Rectal smooth muscle tissue (tissue), 1 donor: Measurements from ENCODE around the gene JOSD2.

ENCODE experiments used
- H3K27ac ChIP-seq: one replicate; pipeline ENCODE4 v1.7.0; 2013; ENCODE audit warnings: low read depth, low read length, inconsistent platforms
- H3K27me3 ChIP-seq: one replicate; pipeline ENCODE4 v1.7.0; 2013; ENCODE audit warnings: low read length; ENCODE audit not compliant: control insufficient read depth, insufficient read depth
- H3K36me3 ChIP-seq: one replicate; pipeline ENCODE4 v1.7.0; 2013; ENCODE audit warnings: low read length; ENCODE audit not compliant: control insufficient read depth, insufficient read depth
- H3K4me1 ChIP-seq: one replicate; pipeline ENCODE4 v1.7.0; 2013; ENCODE audit warnings: low read length; ENCODE audit not compliant: control insufficient read depth, insufficient read depth
- H3K4me3 ChIP-seq: one replicate; pipeline ENCODE4 v1.7.0; 2013; ENCODE audit warnings: low read length
- H3K9ac ChIP-seq: one replicate; pipeline ENCODE4 v1.7.0; 2013; ENCODE audit warnings: low read length

Gene JOSD2

GRCh38 chr19:50466706-50467039, 44.3 kb downstream of the JOSD2 start:
- no peak overlapping the region for H3K4me3 ChIP-seq
- no peaks in the 10 kb centered on the region for H3K36me3 ChIP-seq
- H3K4me1 ChIP-seq = no peaks in the 10 kb centered on the region
- no peak overlapping the region for H3K9ac ChIP-seq
- no peak overlapping the region for H3K27ac ChIP-seq
- H3K27me3 ChIP-seq = peaks cover 2% of the 10 kb centered on the region

DNA sequence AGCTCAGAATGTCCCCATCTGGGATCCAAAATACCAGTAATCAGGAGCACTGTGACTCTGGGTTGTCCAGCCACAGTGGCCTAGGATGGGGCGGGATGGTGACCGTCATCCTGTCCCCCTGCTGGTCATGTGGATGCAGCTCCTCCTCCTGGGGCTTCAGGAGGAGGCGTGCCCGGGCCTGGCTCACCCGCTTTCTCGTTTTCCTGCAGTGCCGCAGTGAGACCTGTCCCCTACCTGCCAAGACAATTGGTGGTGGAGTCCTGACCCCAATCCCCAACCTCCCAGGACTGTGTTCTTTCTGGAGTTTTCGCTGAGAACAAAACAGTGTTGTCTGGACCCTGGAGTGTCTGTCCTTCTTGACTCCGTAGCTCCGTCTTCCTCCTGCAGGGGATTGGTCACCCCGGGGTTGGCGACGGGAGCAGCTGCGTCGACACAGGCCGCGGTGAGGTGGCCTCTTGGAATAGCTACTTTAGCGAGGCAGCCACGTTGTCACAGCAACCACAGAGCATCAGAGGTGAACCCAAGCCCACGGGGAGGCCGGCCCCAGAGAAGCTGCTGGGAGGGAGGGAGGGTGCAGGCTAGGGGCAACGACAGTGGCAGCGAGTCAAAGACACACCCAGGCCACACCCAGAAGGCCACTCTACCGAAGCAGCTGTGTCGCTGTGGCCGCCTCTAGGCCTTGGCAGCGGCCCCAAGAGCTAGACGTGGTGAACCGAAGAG, 44.8 kb downstream of the JOSD2 start:
- H3K4me1 ChIP-seq = no peaks in the 10 kb centered on the region
- no peak overlapping the region for H3K27ac ChIP-seq
- no peak overlapping the region for H3K9ac ChIP-seq
- H3K4me3 ChIP-seq = no peak overlapping the region
- H3K27me3 ChIP-seq = peaks cover 5% of the 10 kb centered on the region
- H3K36me3 ChIP-seq = no peaks in the 10 kb centered on the region

DNA sequence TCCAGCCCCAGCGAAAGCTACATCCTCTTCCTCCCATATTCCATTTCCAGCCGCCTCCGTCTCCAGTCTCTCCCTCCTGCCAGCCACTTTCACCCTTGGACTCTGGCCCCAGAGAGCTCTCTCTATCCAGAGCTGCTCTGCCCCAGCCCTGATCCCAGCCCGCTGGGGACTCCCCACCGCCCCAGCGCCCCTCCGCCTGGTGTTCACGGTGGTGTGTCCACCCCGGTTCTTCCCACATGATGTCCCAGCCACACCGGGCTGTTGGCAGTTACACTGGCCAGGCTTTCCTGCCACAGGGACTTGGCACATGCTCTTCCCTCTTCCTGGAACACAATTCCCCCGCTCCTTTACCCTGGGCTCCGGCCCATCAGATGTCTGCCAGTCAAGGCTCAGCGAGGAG, 46.0 kb downstream of the JOSD2 start:
- Histone ChIP-seq H3K27ac (no peak overlapping the region), H3K9ac (no peak overlapping the region), H3K27me3 (peaks cover 8% of the 10 kb centered on the region), H3K4me3 (no peak overlapping the region), H3K4me1 (no peaks in the 10 kb centered on the region), H3K36me3 (no peaks in the 10 kb centered on the region)

DNA sequence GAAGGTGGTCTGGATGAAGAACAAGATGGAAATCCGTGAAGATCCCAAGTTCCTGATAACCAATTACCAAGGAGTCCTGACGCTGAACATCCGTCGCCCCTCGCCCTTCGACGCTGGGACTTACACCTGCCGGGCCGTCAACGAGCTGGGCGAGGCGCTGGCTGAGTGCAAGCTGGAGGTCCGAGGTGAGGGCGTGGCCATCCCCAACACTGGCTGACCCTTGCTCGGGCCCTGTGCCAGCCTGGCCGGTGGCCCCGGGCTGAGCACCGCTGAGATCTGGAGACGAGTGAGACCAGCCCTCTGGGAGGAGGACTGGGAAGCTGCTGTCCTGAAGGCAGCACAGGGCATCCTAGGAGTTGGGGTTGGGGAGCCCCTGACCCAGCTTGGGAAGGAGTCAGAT, 46.6 kb downstream of the JOSD2 start:
- peaks cover 8% of the 10 kb centered on the region for H3K27me3 ChIP-seq
- no peaks in the 10 kb centered on the region for H3K36me3 ChIP-seq
- no peaks in the 10 kb centered on the region for H3K4me1 ChIP-seq
- no peak overlapping the region for H3K9ac ChIP-seq
- no peak overlapping the region for H3K27ac ChIP-seq
- H3K4me3 ChIP-seq = no peak overlapping the region

DNA sequence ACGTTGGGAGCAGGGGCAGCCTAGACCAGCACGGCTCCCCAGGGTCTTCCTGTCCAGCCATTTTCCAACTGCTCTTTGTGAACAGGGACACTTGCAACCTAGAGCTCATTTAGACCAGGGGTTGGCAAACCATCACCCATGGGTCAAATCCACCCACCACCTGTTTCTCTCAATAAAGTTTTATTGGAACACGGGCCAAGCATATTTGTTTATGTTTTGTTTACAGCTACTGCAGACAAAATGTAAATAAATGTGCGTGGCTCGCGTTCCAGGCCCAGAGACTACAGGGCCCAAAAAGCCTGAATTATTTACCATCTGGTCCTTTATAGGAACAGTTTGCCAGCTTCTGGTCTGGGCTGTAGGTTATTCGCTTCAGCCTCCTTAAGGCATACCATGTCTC, 48.0 kb downstream of the JOSD2 start:
- no peaks in the 10 kb centered on the region for H3K4me1 ChIP-seq
- H3K27ac ChIP-seq = no peak overlapping the region
- no peak overlapping the region for H3K9ac ChIP-seq
- no peaks in the 10 kb centered on the region for H3K36me3 ChIP-seq
- peaks cover 15% of the 10 kb centered on the region for H3K27me3 ChIP-seq
- H3K4me3 ChIP-seq = no peak overlapping the region

GRCh38 chr19:50461066-50461875, 49.7 kb downstream of the JOSD2 start:
- H3K27ac ChIP-seq = no peak overlapping the region
- H3K36me3 ChIP-seq = no peaks in the 10 kb centered on the region
- no peak overlapping the region for H3K4me3 ChIP-seq
- H3K4me1 ChIP-seq = no peaks in the 10 kb centered on the region
- no peak overlapping the region for H3K9ac ChIP-seq
- H3K27me3 ChIP-seq = peaks cover 17% of the 10 kb centered on the region

DNA sequence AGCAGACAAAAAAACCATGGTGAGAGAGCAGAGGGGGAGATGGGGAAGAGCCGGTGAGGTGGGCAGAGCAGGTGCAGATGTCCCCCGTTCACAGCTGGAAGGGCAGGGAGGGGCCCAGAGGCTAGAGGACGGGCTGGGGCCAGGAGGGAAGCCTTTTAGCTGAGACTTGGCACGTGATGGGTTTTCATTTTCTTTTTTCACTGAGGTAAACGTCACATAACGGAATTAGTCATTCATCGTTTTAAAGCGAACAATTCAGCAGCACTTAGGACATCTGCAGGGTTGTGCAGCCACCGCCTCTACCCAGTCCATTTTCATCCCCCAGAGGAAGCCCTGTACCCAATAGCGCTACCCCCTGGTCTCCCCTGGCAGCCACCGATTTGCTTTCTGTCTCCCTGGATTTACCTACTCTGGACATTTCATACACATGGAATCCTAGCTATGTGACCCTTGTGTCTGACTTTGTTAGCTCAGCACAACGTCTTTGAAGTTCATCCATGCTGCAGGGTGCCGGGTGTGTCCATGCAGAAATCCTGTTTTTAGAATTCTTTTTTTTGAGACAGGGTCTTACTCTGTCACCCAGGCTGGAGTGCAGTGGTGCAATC, 50.7 kb downstream of the JOSD2 start:
- H3K4me3 ChIP-seq = no peak overlapping the region
- H3K27ac ChIP-seq = no peak overlapping the region
- H3K36me3 ChIP-seq = no peaks in the 10 kb centered on the region
- peaks cover 17% of the 10 kb centered on the region for H3K27me3 ChIP-seq
- H3K9ac ChIP-seq = no peak overlapping the region
- no peaks in the 10 kb centered on the region for H3K4me1 ChIP-seq

- H3K27me3 ChIP-seq = peaks cover 17% of the 10 kb centered on the region
- H3K36me3 ChIP-seq = no peaks in the 10 kb centered on the region
- H3K4me3 ChIP-seq = no peak overlapping the region
- no peak overlapping the region for H3K9ac ChIP-seq
- H3K27ac ChIP-seq = no peak overlapping the region
- no peaks in the 10 kb centered on the region for H3K4me1 ChIP-seq
Observed at GRCh38 chr19:50459638-50460037, 51.4 kb downstream of the JOSD2 start.

GRCh38 chr19:50459067-50459456, 51.9 kb downstream of the JOSD2 start:
- Histone ChIP-seq H3K27ac (no peak overlapping the region), H3K27me3 (peaks cover 15% of the 10 kb centered on the region)

GRCh38 chr19:50458396-50459066, 52.5 kb downstream of the JOSD2 start:
- H3K27me3 ChIP-seq = peaks cover 15% of the 10 kb centered on the region
- no peak overlapping the region for H3K27ac ChIP-seq
- no peak overlapping the region for H3K4me3 ChIP-seq
- no peak overlapping the region for H3K9ac ChIP-seq
- H3K4me1 ChIP-seq = no peaks in the 10 kb centered on the region
- H3K36me3 ChIP-seq = no peaks in the 10 kb centered on the region

More at GRCh38 chr19:50459067-50459456, 51.9 kb downstream of the JOSD2 start:
- Histone ChIP-seq H3K4me3 (no peak overlapping the region), H3K4me1 (no peaks in the 10 kb centered on the region), H3K36me3 (no peaks in the 10 kb centered on the region), H3K9ac (no peak overlapping the region)

- H3K9ac ChIP-seq = no peak overlapping the region
- H3K27ac ChIP-seq = no peak overlapping the region
- H3K27me3 ChIP-seq = peaks cover 15% of the 10 kb centered on the region
- no peaks in the 10 kb centered on the region for H3K4me1 ChIP-seq
- H3K36me3 ChIP-seq = no peaks in the 10 kb centered on the region
- H3K4me3 ChIP-seq = no peak overlapping the region
Observed at GRCh38 chr19:50457300-50457699, 53.7 kb downstream of the JOSD2 start.
